ENCODE measurements around the gene THSD7B.
"Not testable (repeated sequence)": the region's sequence is repeated elsewhere in the genome, so short reads cannot be mapped to it uniquely, and the experiment has no call there.

The THSD7B gene

GRCh38 chr2:137587834-137588233 is 822.5 kb downstream of the THSD7B start:
- not testable (repeated sequence) for H3K27ac ChIP-seq; DNase-seq (ENCODE audit: low read depth, low spot score)

GRCh38 chr2:137588578-137588977 is 823.2 kb downstream of the THSD7B start:
- not testable (repeated sequence) for DNase-seq (ENCODE audit: low read depth, low spot score); H3K27ac ChIP-seq

DNA sequence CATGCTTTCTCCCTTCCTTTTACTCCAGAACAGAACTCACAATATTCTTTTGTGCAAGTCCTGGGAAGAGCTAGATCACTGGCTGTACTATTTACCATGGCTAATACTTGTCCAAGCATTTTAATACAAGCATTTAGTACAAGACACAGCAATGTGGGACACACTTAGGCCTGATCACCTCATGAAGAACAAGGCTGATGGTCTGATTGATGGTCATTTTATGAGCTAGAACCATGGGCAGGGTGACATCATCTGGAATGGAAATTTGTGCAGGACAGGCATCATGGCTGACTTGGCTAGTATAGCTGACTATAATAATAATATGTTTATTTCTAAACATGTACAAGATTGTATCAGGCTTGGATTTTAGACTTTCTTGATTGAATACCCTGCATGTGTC is 824.8 kb downstream of the THSD7B start:
- no peak for DNase-seq (ENCODE audit: low read depth, low spot score)
- no peak overlapping the region for H3K27ac ChIP-seq

DNA sequence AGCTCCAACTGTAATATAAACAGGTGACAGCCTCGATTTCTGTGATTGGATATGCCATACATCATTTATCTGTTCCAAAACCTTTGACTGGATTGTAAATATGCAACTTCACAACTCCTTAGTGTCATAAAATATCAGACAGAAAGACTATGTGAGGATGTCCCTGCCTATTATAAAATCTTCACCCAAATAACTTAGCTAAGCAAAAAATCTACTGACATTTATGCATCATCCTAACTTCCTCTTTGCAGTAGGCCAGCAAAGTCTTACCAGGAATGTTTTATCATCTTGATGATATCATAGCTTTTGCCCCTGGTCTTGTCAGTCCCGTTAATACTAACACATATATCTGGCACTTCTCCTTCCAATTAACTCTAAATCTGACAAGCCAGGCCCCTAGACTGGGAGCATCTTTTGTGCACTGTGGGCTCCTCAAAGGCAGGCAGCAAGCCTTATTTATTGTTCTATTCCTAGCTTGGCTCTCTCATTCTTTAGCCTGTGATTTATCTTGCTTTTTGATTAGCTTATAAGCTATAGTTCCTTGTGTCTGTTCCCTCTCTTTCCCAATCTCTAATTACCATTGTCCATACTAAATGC is 842.5 kb downstream of the THSD7B start:
- no peak overlapping the region for H3K27ac ChIP-seq
- no peak for DNase-seq (ENCODE audit: low read depth, low spot score)

DNA sequence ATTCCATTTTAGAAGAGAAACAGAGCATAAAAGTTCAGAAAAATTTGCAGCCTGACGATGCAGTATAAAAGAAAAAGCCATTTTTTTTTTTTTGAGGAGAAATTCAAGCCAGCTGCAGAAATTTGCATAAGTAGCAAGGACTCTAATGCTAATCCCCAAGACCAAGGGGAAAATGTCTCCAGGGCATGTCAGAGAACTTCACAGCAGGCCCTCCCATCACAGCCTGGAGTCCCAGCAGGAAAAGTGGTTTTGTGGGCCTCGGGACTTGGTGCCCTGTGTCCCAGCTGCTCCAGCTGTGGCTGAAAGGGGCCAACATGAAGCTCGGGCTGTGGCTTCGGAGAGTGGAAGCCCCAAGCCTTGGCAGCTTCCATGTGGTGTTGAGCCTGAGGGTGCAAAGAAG is 873.6 kb downstream of the THSD7B start:
- H3K27ac ChIP-seq = no peak overlapping the region
- no peak for DNase-seq (ENCODE audit: low read depth, low spot score)

DNA sequence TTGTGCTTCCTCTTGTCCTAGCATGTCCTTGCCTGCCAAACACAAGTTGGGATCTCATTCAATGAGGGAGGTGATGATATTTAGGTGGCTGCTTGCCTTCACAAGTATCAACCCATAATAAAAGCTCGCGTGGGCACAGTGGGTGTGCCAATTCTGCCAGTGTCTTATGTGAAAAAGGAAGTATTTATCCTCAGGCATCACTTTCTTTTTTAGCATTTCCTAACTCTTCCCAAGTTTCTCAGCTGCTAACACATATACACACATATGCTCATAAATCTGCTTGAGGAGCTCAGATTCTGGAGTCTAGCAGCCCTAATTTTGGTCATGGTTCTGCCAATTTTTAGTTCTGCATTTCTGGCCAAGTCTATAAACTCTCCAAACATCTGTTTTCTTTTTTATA is 879.4 kb downstream of the THSD7B start:
- H3K27ac ChIP-seq = no peak overlapping the region
- DNase-seq (ENCODE audit: low read depth, low spot score) = no peak

DNA sequence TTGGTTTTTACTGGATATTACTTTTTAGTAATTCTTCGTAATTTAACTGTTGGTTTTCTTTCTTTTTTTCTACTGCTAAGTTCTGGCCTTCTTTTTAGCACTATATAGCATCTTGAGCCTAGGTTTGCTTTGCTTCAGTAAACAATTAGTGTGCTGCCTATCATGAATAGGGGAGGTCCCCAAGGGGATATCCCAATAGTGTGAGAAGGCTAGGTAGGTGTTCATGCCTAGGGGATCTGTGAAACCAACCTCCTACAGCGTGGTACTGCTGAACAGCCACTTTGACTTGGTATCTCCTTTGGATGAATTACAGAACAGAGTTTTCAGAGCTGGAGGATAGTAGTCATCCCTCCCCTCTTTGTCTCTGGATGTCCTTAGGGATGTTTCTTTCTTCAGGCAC is 888.7 kb downstream of the THSD7B start:
- no peak for DNase-seq (ENCODE audit: low read depth, low spot score)
- H3K27ac ChIP-seq = no peak overlapping the region

- H3K27ac ChIP-seq = no peak overlapping the region
These were observed 890.5 kb downstream of the THSD7B start for GRCh38 chr2:137655814-137656213.

GRCh38 chr2:137658433-137658832 is 893.1 kb downstream of the THSD7B start:
- DNase-seq (ENCODE audit: low read depth, low spot score) = no peak
- no peak overlapping the region for H3K27ac ChIP-seq

More at GRCh38 chr2:137655814-137656213, 890.5 kb downstream of the THSD7B start:
- DNase-seq (ENCODE audit: low read depth, low spot score) = no peak

- DNase-seq (ENCODE audit: low read depth, low spot score) = peak; percentile 36
- H3K27ac ChIP-seq = no peak overlapping the region
These were observed 894.3 kb downstream of the THSD7B start for GRCh38 chr2:137659616-137660015.

GRCh38 chr2:137670111-137670510 is 904.8 kb downstream of the THSD7B start:
- H3K27ac ChIP-seq = no peak overlapping the region
- no peak for DNase-seq (ENCODE audit: low read depth, low spot score)

GRCh38 chr2:137672989-137673552 is 907.7 kb downstream of the THSD7B start:
- no peak for DNase-seq (ENCODE audit: low read depth, low spot score)
- no peak overlapping the region for H3K27ac ChIP-seq

- H3K27ac ChIP-seq = no peak overlapping the region
- DNase-seq (ENCODE audit: low read depth, low spot score) = no peak
These were observed 909.6 kb downstream of the THSD7B start for GRCh38 chr2:137674991-137675390.

- DNase-seq (ENCODE audit: low read depth, low spot score) = no peak
- H3K27ac ChIP-seq = no peak overlapping the region
These were observed 910.4 kb downstream of the THSD7B start for GRCh38 chr2:137675584-137676327.

DNA sequence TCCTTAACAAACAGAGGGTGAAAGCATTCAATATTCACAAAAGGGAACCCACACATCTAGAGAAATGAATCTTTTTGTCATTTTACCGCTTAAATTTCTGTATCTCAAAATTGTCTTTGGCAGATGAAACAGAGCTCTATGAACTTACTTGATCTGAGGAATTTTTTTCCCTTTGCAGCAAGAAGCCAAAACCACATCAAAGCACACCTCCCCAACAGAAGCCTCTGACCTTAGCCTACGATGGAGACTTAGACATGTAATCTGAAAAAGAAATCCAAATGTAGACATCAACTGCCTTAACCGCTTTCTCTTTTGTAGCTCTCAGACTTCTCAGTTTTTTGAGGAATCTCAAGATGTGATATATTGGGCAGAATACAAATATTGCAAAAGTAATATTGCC is 911.0 kb downstream of the THSD7B start:
- DNase-seq (ENCODE audit: low read depth, low spot score) = no peak
- H3K27ac ChIP-seq = no peak overlapping the region

DNA sequence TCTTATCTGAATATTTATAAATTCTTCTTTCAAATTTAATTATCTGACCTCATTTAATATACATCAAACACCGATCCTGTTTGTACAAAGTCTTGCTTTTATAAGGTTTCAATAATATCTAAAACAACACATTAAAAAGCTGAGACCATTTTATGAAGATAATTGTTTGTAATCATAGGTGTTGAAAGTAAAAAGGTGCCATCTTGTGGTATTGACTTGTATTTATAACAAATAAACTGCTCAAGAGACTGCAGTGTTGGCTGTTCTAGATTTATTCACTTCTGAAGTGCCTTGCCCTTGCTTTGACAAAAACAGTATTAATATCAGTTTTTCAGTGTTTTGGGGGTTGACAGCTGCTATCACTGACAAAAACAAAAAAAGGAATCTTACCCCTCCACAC is 912.1 kb downstream of the THSD7B start:
- no peak for DNase-seq (ENCODE audit: low read depth, low spot score)
- no peak overlapping the region for H3K27ac ChIP-seq

DNA sequence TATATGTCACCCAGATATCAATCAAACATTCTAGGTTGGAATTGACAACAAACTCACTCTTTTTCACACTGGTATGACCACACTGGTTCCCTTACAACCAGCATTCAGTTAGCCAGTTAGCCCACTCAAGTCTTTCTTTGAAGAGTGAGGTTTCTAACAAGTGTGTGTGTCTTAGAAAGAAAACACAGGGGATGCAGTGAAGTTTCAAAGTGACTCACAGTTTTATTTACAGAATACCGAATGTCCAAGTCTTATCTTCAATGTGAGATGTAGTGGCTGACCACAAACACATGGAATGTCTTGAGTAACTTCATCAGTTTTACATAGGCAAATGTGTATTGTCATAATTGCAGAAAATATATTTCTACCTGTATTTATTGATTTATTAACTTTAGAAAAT is 924.2 kb downstream of the THSD7B start:
- no peak overlapping the region for H3K27ac ChIP-seq
- DNase-seq (ENCODE audit: low read depth, low spot score) = no peak

DNA sequence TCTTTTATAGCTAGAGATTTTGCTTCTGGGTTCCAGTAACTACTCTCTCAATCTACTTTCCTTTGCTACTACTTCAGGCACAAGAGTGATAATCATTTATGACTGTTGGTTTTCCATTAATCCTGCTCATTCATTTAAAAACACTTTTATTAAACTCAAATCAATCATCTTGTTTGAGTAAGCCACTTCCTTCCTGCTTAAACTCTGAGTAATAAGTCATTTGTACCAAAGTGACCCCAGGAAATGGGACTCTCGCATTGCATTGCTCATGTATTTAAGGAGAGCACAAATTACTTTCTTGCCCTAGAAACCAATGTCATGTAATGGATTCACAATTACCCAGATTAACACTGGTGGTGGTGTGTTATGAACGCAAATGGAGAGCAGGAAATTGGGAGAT is 928.2 kb downstream of the THSD7B start:
- DNase-seq (ENCODE audit: low read depth, low spot score) = no peak
- no peak overlapping the region for H3K27ac ChIP-seq

DNA sequence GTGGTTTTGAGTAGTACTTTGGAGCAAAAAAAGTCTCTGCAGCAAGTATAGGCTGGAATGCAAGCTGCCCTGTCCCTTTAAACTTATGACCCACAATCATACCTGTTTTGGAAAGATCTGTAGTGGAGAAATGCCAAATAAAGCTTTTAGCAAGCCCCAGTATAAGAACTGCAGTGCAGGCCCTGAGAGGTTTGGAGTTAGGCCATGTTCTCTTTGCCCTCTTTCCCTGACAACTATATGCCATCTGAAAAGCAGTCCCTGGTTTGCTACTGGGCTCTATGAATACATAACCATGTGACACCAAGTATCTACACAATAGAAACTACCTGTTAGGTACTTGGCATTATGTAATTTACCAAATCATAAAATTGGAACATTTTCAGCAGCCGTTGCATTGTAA is 931.6 kb downstream of the THSD7B start:
- H3K27ac ChIP-seq = no peak overlapping the region
- no peak for DNase-seq (ENCODE audit: low read depth, low spot score)

DNA sequence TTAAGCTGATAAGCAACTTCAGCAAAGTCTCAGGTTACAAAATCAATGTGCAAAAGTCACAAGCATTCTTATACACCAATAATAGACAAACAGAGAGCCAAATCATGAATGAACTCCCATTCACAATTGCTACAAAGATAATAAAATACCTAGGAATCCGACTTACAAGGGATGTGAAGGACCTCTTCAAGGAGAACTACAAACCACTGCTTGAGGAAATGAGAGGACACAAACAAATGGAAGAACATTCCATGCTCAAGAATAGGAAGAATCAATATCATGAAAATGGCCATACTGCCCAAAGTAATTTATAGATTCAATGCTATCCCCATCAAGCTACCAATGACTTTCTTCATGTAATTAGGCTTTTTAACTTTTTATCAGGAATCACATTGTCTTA is 934.9 kb downstream of the THSD7B start:
- not testable (repeated sequence) for H3K27ac ChIP-seq; DNase-seq (ENCODE audit: low read depth, low spot score)

DNA sequence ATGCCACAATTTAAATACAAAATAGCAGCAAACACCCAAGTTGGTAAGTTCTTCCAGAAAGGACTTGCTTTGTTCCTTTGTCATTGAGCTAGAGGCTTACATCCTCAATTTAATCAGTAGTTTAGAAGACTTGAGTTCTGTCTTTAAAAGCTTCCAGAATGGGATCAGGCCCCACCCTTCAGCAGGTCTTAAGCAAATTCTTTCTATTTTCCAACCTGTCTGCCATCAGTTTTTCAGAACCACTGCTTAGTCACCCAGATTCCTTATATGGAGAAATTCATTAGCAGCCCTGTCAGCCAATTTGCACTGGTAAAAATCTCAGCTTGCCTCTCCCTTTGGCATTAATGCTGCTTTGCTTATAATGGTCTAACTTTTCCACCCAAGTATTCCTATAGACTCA is 935.3 kb downstream of the THSD7B start:
- DNase-seq (ENCODE audit: low read depth, low spot score) = no peak

DNA sequence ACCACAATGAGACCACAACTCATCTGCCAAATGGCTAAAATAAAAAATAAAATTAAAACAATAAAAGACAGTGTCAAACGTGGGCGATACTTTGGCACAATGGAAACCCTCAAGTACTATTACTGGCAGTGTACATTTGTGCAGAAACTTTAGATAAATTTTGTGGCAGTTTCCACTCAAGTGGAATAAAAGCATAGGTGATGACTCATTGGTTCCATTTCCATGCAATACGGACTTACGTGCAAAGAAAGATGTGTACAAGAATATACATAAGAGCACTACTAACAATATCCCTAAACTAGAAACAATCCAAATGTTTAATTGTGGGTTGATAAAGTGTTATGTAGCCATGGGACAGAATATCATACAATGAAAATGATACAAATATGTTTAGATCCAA is 940.0 kb downstream of the THSD7B start:
- DNase-seq (ENCODE audit: low read depth, low spot score) = no peak
- no peak overlapping the region for H3K27ac ChIP-seq

More for the DNA sequence above, 935.3 kb downstream of the THSD7B start:
- H3K27ac ChIP-seq = no peak overlapping the region

Measured in epithelial cell of prostate (primary cell).